Measurements from ENCODE around the gene ST3GAL3.

DNA sequence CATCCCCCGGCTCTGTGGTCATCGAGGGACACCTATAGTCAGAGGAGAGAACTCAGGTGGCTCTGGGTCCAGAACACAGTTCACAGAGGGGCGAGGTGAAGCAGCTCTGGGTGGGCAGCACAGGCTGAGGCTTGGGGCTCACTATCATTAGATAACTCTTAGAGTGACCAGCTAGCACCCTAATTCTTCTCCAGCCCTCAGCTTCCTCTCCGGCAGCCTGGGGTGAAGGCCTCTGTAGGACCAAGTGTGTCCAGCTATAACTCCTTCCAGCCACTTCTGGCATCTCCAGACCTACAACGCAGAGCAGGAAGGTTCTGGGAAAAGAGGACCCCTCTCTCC, 227.6 kb downstream of the ST3GAL3 start:
- TF ChIP-seq, protein P1, sequence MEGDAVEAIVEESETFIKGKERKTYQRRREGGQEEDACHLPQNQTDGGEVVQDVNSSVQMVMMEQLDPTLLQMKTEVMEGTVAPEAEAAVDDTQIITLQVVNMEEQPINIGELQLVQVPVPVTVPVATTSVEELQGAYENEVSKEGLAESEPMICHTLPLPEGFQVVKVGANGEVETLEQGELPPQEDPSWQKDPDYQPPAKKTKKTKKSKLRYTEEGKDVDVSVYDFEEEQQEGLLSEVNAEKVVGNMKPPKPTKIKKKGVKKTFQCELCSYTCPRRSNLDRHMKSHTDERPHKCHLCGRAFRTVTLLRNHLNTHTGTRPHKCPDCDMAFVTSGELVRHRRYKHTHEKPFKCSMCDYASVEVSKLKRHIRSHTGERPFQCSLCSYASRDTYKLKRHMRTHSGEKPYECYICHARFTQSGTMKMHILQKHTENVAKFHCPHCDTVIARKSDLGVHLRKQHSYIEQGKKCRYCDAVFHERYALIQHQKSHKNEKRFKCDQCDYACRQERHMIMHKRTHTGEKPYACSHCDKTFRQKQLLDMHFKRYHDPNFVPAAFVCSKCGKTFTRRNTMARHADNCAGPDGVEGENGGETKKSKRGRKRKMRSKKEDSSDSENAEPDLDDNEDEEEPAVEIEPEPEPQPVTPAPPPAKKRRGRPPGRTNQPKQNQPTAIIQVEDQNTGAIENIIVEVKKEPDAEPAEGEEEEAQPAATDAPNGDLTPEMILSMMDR (conservative IDR thresholded peaks at IDR 0.05; ENCODE audit: low read depth, low read length): no peak; the same call in 1 of the 2 replicates
- TF ChIP-seq EZH2 (IDR thresholded peaks at IDR 0.05; ENCODE audit: borderline replicate concordance, low read depth, low read length, poor library complexity, severe bottlenecking): no peak

All from A673 (cell line).